Measurements from ENCODE around the gene APBA1.

GRCh38 chr9:69460012-69460411, 212.2 kb downstream of the APBA1 start:
- TF ChIP-seq CTCF (IDR thresholded peaks at IDR 0.05; ENCODE audit: low read depth, low read length, poor library complexity, severe bottlenecking): no peak
- TF ChIP-seq EZH2phosphoT487 (IDR thresholded peaks at IDR 0.05; ENCODE audit: borderline replicate concordance, low read length): no peak
